Neural cell (in vitro differentiated cells): ENCODE results near the gene ATXN2. TPM values are rescaled to one million over a fixed set of nuclear protein-coding genes. Genes with fewer than 3 reads are reported as not detected.
"Not testable (repeated sequence)": the region's sequence is repeated elsewhere in the genome, so short reads cannot be mapped to it uniquely, and the experiment has no call there.

Source experiments
- H2AFZ ChIP-seq: fragments of 200-600, 300-800 bp; sonication (generic), shearing (Covaris generic); 2 replicates; pipeline ENCODE4 v1.6.0; 2014; ENCODE audit warnings: low read depth, mild to moderate bottlenecking, antibody characterized with exemption, low read length, moderate library complexity
- H3F3A ChIP-seq: fragments of 200-600 bp; shearing (Covaris generic); 2 replicates; pipeline ENCODE4 v1.6.1; 2016; ENCODE audit warnings: mild to moderate bottlenecking, moderate library complexity, mixed read lengths, antibody characterized with exemption, low read length; ENCODE audit not compliant: insufficient read depth, poor library complexity, severe bottlenecking
- H3K27ac ChIP-seq: fragments of 200-600, 300-800 bp; sonication (generic), shearing (Covaris generic); 2 replicates; pipeline ENCODE4 v1.5.1; 2014; ENCODE audit warnings: mild to moderate bottlenecking, low read length, moderate library complexity
- H3K27me3 ChIP-seq: fragments of 300-800, 200-600 bp; sonication (generic), shearing (Covaris generic); 2 replicates; pipeline ENCODE4 v1.6.0; 2014; ENCODE audit warnings: mild to moderate bottlenecking, low read depth, low read length, moderate library complexity; ENCODE audit not compliant: insufficient read depth
- H3K36me3 ChIP-seq: fragments of 300-800, 200-600 bp; sonication (generic), shearing (Covaris generic); 2 replicates; pipeline ENCODE4 v1.5.1; 2014; ENCODE audit warnings: mild to moderate bottlenecking, antibody characterized with exemption, low read length, moderate library complexity; ENCODE audit not compliant: insufficient read depth
- H3K4me2 ChIP-seq: fragments of 300-800, 200-600 bp; sonication (generic), shearing (Covaris generic); 2 replicates; pipeline ENCODE4 v1.6.0; 2014; ENCODE audit warnings: mild to moderate bottlenecking, low read length
- H3K4me3 ChIP-seq: fragments of 300-800, 200-600 bp; sonication (generic), shearing (Covaris generic); 2 replicates; pipeline ENCODE4 v1.5.1; 2014; ENCODE audit warnings: mild to moderate bottlenecking, low read length, moderate library complexity
- H3K79me2 ChIP-seq: fragments of 200-600 bp; shearing (Covaris generic); replicated peaks from 2 replicates; pipeline ENCODE4 v1.6.0; 2014; ENCODE audit warnings: mild to moderate bottlenecking, low read length, moderate library complexity; ENCODE audit not compliant: insufficient read depth
- H3K9ac ChIP-seq: fragments of 300-800, 200-600 bp; sonication (generic), shearing (Covaris generic); 2 replicates; pipeline ENCODE4 v1.6.1; 2016; ENCODE audit warnings: mild to moderate bottlenecking, low read length, mixed read lengths
- H3K9me2 ChIP-seq: fragments of 200-600 bp; shearing (Covaris generic); 2 replicates; pipeline ENCODE4 v1.6.1; 2016; ENCODE audit warnings: mild to moderate bottlenecking, low read length, mixed read lengths; ENCODE audit not compliant: insufficient read depth
- H3K9me3 ChIP-seq: fragments of 200-600, 300-800 bp; sonication (generic), shearing (Covaris generic); 2 replicates; pipeline ENCODE4 v1.6.1; 2016; ENCODE audit warnings: mild to moderate bottlenecking, mixed run types, low read length, moderate library complexity, mixed read lengths
- H4K20me1 ChIP-seq: fragments of 200-600 bp; shearing (Covaris generic); 2 replicates; pipeline ENCODE4 v1.6.1; 2016; ENCODE audit warnings: mild to moderate bottlenecking, mixed run types; ENCODE audit not compliant: insufficient read depth
- EP300 ChIP-seq: fragments of 450-650 bp; conservative IDR thresholded peaks from 2 replicates; pipeline ENCODE4 v1.6.1; 2014; ENCODE audit warnings: antibody characterized with exemption, mild to moderate bottlenecking, moderate library complexity; ENCODE audit not compliant: poor library complexity, severe bottlenecking
- EZH2 ChIP-seq: fragments of 200-600, 300-800 bp; shearing (Covaris generic), sonication (generic); IDR thresholded peaks from 2 replicates; pipeline ENCODE4 v1.6.1; 2014; ENCODE audit warnings: antibody characterized with exemption, low read length, borderline replicate concordance, mild to moderate bottlenecking; ENCODE audit not compliant: insufficient read depth, poor library complexity, severe bottlenecking
- MXI1 ChIP-seq: fragments of 450-650 bp; conservative IDR thresholded peaks from 2 replicates; pipeline ENCODE4 v1.6.1; 2014; ENCODE audit warnings: antibody characterized with exemption, mild to moderate bottlenecking; ENCODE audit not compliant: poor library complexity, severe bottlenecking
- POLR2AphosphoS5 ChIP-seq: IDR thresholded peaks from 2 replicates; pipeline ENCODE4 v1.6.1; 2012
- RAD21 ChIP-seq: fragments of 450-650 bp; conservative IDR thresholded peaks from 2 replicates; pipeline ENCODE4 v1.6.1; 2014; ENCODE audit warnings: antibody characterized with exemption, mild to moderate bottlenecking, moderate library complexity
- SMC3 ChIP-seq: fragments of 450-650 bp; conservative IDR thresholded peaks from 2 replicates; pipeline ENCODE4 v1.6.1; 2014; ENCODE audit warnings: antibody characterized with exemption, mild to moderate bottlenecking, moderate library complexity; ENCODE audit not compliant: poor library complexity
- TAF1 ChIP-seq: IDR thresholded peaks from 2 replicates; pipeline ENCODE4 v1.6.1; 2012; ENCODE audit warnings: low read depth
- polyA plus RNA-seq: library from polyadenylated mRNA; depleted of rRNA; stranded (reverse); fragments of >200 nt; gene quantifications from 2 replicates; pipeline ENCODE4 v1.2.3, GENCODE V29; 2014
- small RNA-seq, 3 experiments: library from RNA; depleted of rRNA; stranded (forward); fragments of <200 nt; gene quantifications; one replicate each; pipeline ENCODE3, GENCODE V24; 2012
- TF ChIP-seq, protein P1 (sequence below): IDR thresholded peaks from 2 replicates; pipeline ENCODE4 v1.6.1; 2012; ENCODE audit warnings: borderline replicate concordance
- TF ChIP-seq, protein P2 (sequence below): fragments of 450-650 bp; IDR thresholded peaks from 2 replicates; pipeline ENCODE4 v1.5.1; 2014; ENCODE audit warnings: antibody characterized with exemption, mild to moderate bottlenecking, moderate library complexity; ENCODE audit not compliant: poor library complexity, severe bottlenecking

ATXN2 gene
- polyA plus RNA-seq, 1 donor from 2014 or later = 12.6 TPM

DNA sequence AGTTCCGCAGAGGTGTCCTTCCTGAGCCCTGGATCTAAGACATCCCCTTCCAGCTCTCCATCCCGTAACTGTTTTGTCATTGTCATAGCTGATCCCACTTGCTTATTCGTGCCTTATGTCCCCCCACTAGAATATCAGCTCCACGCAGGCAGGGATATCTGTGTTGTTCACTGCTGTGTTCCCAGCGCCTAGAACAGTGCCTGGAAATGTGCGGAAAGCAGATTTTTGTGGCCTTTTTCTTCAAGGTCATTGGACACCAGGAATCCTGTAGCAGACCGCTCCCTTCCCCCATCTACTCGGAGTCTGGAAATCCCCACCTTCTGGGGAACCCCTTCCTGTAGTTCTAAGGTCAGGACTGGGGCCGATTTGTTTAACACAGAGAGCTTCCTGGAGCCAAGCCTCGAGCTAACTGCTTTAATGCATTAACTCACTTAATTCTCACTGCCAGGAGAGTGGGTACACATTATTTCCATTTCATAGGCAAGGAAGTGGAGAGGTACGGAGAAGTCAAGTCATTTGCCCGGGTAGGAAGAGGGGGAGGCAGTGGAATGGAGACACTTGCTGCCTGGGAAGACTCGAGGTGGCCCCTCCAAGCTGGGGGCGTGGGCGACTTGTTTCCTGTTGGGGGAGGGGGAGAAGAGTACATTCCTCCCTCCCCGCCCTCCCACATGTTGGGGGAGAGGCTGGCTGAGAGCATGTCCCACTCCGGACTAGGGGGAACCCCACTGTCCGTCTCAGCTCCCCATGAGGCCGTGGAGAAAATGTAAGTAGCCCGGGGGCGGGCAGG lies 194.6 kb downstream of the ATXN2 start:
- Histone ChIP-seq H3F3A (no peaks in the 10 kb centered on the region), H3K4me2 (no peak overlapping the region)

DNA sequence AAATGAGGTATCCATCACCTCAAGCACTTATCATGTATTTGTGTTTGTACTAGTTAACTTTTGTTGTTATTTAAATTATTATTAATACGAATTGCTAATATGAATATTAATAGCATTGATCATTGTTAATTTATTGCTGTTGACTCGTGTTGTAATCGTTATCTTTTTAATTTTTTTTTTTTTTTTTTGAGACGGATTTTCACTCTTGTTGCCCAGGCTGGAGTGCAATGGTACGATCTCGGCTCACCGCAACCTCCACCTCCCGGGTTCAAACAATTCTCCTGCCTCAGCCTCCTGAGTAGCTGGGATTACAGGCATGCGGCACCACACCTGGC lies 196.7 kb downstream of the ATXN2 start:
- not testable (repeated sequence) for H2AFZ ChIP-seq

More for the DNA sequence above, 194.6 kb downstream of the ATXN2 start:
- Histone ChIP-seq H3K27ac (no peak overlapping the region), H3K9me3 (no peaks in the 10 kb centered on the region), H3K4me3 (peak overlapping the region; percentile 75), H2AFZ (peak overlapping the region; percentile 51), H3K27me3 (peaks cover 16% of the 10 kb centered on the region), H3K9me2 (no peaks in the 10 kb centered on the region), H3K9ac (peak overlapping the region; percentile 63), H3K36me3 (no peaks in the 10 kb centered on the region), H3K79me2 (no peaks in the 10 kb centered on the region), H4K20me1 (no peaks in the 10 kb centered on the region)
- TF ChIP-seq, protein P1, sequence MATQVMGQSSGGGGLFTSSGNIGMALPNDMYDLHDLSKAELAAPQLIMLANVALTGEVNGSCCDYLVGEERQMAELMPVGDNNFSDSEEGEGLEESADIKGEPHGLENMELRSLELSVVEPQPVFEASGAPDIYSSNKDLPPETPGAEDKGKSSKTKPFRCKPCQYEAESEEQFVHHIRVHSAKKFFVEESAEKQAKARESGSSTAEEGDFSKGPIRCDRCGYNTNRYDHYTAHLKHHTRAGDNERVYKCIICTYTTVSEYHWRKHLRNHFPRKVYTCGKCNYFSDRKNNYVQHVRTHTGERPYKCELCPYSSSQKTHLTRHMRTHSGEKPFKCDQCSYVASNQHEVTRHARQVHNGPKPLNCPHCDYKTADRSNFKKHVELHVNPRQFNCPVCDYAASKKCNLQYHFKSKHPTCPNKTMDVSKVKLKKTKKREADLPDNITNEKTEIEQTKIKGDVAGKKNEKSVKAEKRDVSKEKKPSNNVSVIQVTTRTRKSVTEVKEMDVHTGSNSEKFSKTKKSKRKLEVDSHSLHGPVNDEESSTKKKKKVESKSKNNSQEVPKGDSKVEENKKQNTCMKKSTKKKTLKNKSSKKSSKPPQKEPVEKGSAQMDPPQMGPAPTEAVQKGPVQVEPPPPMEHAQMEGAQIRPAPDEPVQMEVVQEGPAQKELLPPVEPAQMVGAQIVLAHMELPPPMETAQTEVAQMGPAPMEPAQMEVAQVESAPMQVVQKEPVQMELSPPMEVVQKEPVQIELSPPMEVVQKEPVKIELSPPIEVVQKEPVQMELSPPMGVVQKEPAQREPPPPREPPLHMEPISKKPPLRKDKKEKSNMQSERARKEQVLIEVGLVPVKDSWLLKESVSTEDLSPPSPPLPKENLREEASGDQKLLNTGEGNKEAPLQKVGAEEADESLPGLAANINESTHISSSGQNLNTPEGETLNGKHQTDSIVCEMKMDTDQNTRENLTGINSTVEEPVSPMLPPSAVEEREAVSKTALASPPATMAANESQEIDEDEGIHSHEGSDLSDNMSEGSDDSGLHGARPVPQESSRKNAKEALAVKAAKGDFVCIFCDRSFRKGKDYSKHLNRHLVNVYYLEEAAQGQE = no peak
- TF ChIP-seq SMC3 = no peak
- no peak for TF ChIP-seq EP300
- no peak for TF ChIP-seq RAD21
- TF ChIP-seq, protein P2, sequence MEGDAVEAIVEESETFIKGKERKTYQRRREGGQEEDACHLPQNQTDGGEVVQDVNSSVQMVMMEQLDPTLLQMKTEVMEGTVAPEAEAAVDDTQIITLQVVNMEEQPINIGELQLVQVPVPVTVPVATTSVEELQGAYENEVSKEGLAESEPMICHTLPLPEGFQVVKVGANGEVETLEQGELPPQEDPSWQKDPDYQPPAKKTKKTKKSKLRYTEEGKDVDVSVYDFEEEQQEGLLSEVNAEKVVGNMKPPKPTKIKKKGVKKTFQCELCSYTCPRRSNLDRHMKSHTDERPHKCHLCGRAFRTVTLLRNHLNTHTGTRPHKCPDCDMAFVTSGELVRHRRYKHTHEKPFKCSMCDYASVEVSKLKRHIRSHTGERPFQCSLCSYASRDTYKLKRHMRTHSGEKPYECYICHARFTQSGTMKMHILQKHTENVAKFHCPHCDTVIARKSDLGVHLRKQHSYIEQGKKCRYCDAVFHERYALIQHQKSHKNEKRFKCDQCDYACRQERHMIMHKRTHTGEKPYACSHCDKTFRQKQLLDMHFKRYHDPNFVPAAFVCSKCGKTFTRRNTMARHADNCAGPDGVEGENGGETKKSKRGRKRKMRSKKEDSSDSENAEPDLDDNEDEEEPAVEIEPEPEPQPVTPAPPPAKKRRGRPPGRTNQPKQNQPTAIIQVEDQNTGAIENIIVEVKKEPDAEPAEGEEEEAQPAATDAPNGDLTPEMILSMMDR = no peak
- TF ChIP-seq POLR2AphosphoS5 = no peak
- no peak for TF ChIP-seq EZH2
- no peak for TF ChIP-seq TAF1
- no peak for TF ChIP-seq MXI1

More for the DNA sequence above, 196.7 kb downstream of the ATXN2 start:
- peaks cover 16% of the 10 kb centered on the region for H3K27me3 ChIP-seq
- H3K9me2 ChIP-seq, H3F3A ChIP-seq, H3K27ac ChIP-seq, H3K4me3 ChIP-seq, H3K36me3 ChIP-seq, H3K9me3 ChIP-seq, H3K79me2 ChIP-seq, H4K20me1 ChIP-seq, H3K4me2 ChIP-seq, H3K9ac ChIP-seq: not testable (repeated sequence)

Small RNAs within 50 kb of the gene (small RNA-seq; reads per million reads assigned to genes)
- 0 reads per million in 3 experiments for gene RF00066

Other genes with a start within 250 kb of the ATXN2 start
- gene PHETA1, start 230.2 kb downstream of the ATXN2 start, polyA plus RNA-seq = 25.4 and 26.5 TPM in 2 replicates
- 3.0 and 4.4 TPM in 2 replicates for gene SH2B3, start 193.4 kb downstream of the ATXN2 start, polyA plus RNA-seq
- gene BRAP, start 86.6 kb upstream of the ATXN2 start, polyA plus RNA-seq = 23.4 and 28.5 TPM in 2 replicates
- 25.7 and 27.0 TPM in 2 replicates for gene ACAD10, start 86.7 kb upstream of the ATXN2 start, polyA plus RNA-seq
- 64.3 and 74.0 TPM in 2 replicates for gene ALDH2, start 167.6 kb upstream of the ATXN2 start, polyA plus RNA-seq
- 84.4 and 93.7 TPM in 2 replicates for gene MAPKAPK5, start 242.9 kb upstream of the ATXN2 start, polyA plus RNA-seq